Fibroblast of the conjunctiva (primary cell): Measurements from ENCODE around the gene LONRF2.
A peak's percentile ranks its signal among the peaks of the same experiment; 100 is the strongest.

ENCODE experiments used
- DNase-seq: peaks from one replicate; pipeline ENCODE4 v3.0.0-alpha.2; 2010; ENCODE audit warnings: low read depth

Gene LONRF2

GRCh38 chr2:100275200-100275589 lies 47.1 kb downstream of the LONRF2 start:
- DNase-seq, result no peak

- no peak for DNase-seq
These were observed 47.6 kb downstream of the LONRF2 start for GRCh38 chr2:100274566-100275199.

GRCh38 chr2:100274076-100274475 lies 48.2 kb downstream of the LONRF2 start:
- no peak for DNase-seq

- DNase-seq, result no peak
These were observed 48.9 kb downstream of the LONRF2 start for GRCh38 chr2:100273387-100273786.

GRCh38 chr2:100272841-100273329 lies 49.4 kb downstream of the LONRF2 start:
- DNase-seq, result no peak

- no peak for DNase-seq
These were observed 51.1 kb downstream of the LONRF2 start for GRCh38 chr2:100271210-100271609.

GRCh38 chr2:100270381-100271146 lies 51.7 kb downstream of the LONRF2 start:
- DNase-seq, result no peak

GRCh38 chr2:100269889-100270288 lies 52.4 kb downstream of the LONRF2 start:
- DNase-seq, result no peak

- no peak for DNase-seq
These were observed 53.3 kb downstream of the LONRF2 start for GRCh38 chr2:100268986-100269385.

- no peak for DNase-seq
These were observed 54.5 kb downstream of the LONRF2 start for GRCh38 chr2:100267751-100268150.

- DNase-seq, result no peak
These were observed 56.2 kb downstream of the LONRF2 start for GRCh38 chr2:100266126-100266525.

GRCh38 chr2:100265226-100265625 lies 57.1 kb downstream of the LONRF2 start:
- no peak for DNase-seq

- DNase-seq, result no peak
These were observed 57.6 kb downstream of the LONRF2 start for GRCh38 chr2:100264651-100265050.

- no peak for DNase-seq
These were observed 58.2 kb downstream of the LONRF2 start for GRCh38 chr2:100264121-100264520.

- peak; percentile 23 for DNase-seq
These were observed 59.6 kb downstream of the LONRF2 start for GRCh38 chr2:100262555-100263320.

GRCh38 chr2:100262046-100262445 lies 60.3 kb downstream of the LONRF2 start:
- DNase-seq, result no peak

GRCh38 chr2:100260712-100261620 lies 61.3 kb downstream of the LONRF2 start:
- peak; percentile 69 for DNase-seq

GRCh38 chr2:100259106-100259505 lies 63.2 kb downstream of the LONRF2 start:
- no peak for DNase-seq

- no peak for DNase-seq
These were observed 64.4 kb downstream of the LONRF2 start for GRCh38 chr2:100257939-100258338.

GRCh38 chr2:100256849-100257248 lies 65.5 kb downstream of the LONRF2 start:
- DNase-seq, result no peak

GRCh38 chr2:100256416-100256815 lies 65.9 kb downstream of the LONRF2 start:
- DNase-seq, result no peak
